ENCODE measurements around the gene CAST.

CAST gene

GRCh38 chr5:96745025-96745424 is 82.8 kb downstream of the CAST start:
- DNase-seq (ENCODE audit: low read depth) = no peak

GRCh38 chr5:96745844-96746531 is 83.8 kb downstream of the CAST start:
- DNase-seq (ENCODE audit: low read depth) = no peak

- DNase-seq (ENCODE audit: low read depth) = no peak
These were observed 85.5 kb downstream of the CAST start for GRCh38 chr5:96747720-96748119.

- DNase-seq (ENCODE audit: low read depth) = no peak
These were observed 88.1 kb downstream of the CAST start for GRCh38 chr5:96750110-96750822.

GRCh38 chr5:96751203-96752169 is 89.3 kb downstream of the CAST start:
- no peak for DNase-seq (ENCODE audit: low read depth)

- peak; percentile 9 for DNase-seq (ENCODE audit: low read depth)
These were observed 90.3 kb downstream of the CAST start for GRCh38 chr5:96752341-96753016.

GRCh38 chr5:96753017-96753397 is 90.8 kb downstream of the CAST start:
- no peak for DNase-seq (ENCODE audit: low read depth)

- DNase-seq (ENCODE audit: low read depth) = no peak
These were observed 91.7 kb downstream of the CAST start for GRCh38 chr5:96753848-96754247.

- no peak for DNase-seq (ENCODE audit: low read depth)
These were observed 93.7 kb downstream of the CAST start for GRCh38 chr5:96755851-96756250.

- no peak for DNase-seq (ENCODE audit: low read depth)
These were observed 94.8 kb downstream of the CAST start for GRCh38 chr5:96756985-96757384.

GRCh38 chr5:96758621-96759020 is 96.4 kb downstream of the CAST start:
- DNase-seq (ENCODE audit: low read depth) = no peak

- DNase-seq (ENCODE audit: low read depth) = no peak
These were observed 99.4 kb downstream of the CAST start for GRCh38 chr5:96761618-96762017.

GRCh38 chr5:96763026-96763425 is 100.8 kb downstream of the CAST start:
- no peak for DNase-seq (ENCODE audit: low read depth)

GRCh38 chr5:96765043-96765442 is 102.9 kb downstream of the CAST start:
- DNase-seq (ENCODE audit: low read depth) = no peak

GRCh38 chr5:96768708-96769251 is 106.6 kb downstream of the CAST start:
- DNase-seq (ENCODE audit: low read depth) = no peak

GRCh38 chr5:96771395-96771794 is 109.2 kb downstream of the CAST start:
- no peak for DNase-seq (ENCODE audit: low read depth)

- no peak for DNase-seq (ENCODE audit: low read depth)
These were observed 109.9 kb downstream of the CAST start for GRCh38 chr5:96772111-96772510.

GRCh38 chr5:96772542-96772941 is 110.4 kb downstream of the CAST start:
- DNase-seq (ENCODE audit: low read depth) = no peak

GRCh38 chr5:96775050-96775449 is 112.9 kb downstream of the CAST start:
- DNase-seq (ENCODE audit: low read depth) = no peak

GRCh38 chr5:96775689-96776088 is 113.5 kb downstream of the CAST start:
- DNase-seq (ENCODE audit: low read depth) = no peak

- no peak for DNase-seq (ENCODE audit: low read depth)
These were observed 114.4 kb downstream of the CAST start for GRCh38 chr5:96776621-96777020.

- no peak for DNase-seq (ENCODE audit: low read depth)
These were observed 116.2 kb downstream of the CAST start for GRCh38 chr5:96778409-96778808.
